Esophagus squamous epithelium (tissue), 5 donors: ENCODE measurements around the gene FRS3. TPM values are rescaled to one million over a fixed set of nuclear protein-coding genes. Genes with fewer than 3 reads are reported as not detected.

Experiments used
- DNase-seq: peaks from one replicate; lab custom pipeline; 2025; lab: John Stamatoyannopoulos, UW
- H3K27ac ChIP-seq, 4 donors: fragments of 200-600 bp; sonication (generic); one replicate each; pipeline ENCODE4 v1.5.1; 2016 to 2019; ENCODE audit warnings: mild to moderate bottlenecking in 1 of 4
- H3K27me3 ChIP-seq, 4 donors: fragments of 200-600 bp; sonication (generic); 1 replicate in 3 of 4; 2 replicates in 1 of 4; pipeline versions ENCODE4 v1.5.1 to v1.6.0; 2017 to 2021; ENCODE audit warnings: antibody characterized with exemption in 1 of 4
- H3K36me3 ChIP-seq, 3 donors: fragments of 200-600 bp; sonication (generic); one replicate each; pipeline ENCODE4 v1.5.1; 2016 to 2019
- H3K4me1 ChIP-seq, 3 donors: fragments of 200-600 bp; sonication (generic); one replicate each; pipeline ENCODE4 v1.5.1; 2017 to 2019
- H3K4me3 ChIP-seq, 4 donors: fragments of 200-600 bp; sonication (generic); 1 replicate in 3 of 4; 2 replicates in 1 of 4; pipeline ENCODE4 v1.5.1; 2016 to 2019; ENCODE audit warnings: mild to moderate bottlenecking in 2 of 4, moderate library complexity in 1 of 4
- H3K9me3 ChIP-seq, 3 donors: fragments of 200-600 bp; sonication (generic); one replicate each; pipeline ENCODE4 v1.5.1; 2016 to 2019
- POLR2A ChIP-seq, 4 donors: fragments of 450-650 bp; IDR thresholded peaks; one replicate each; pipeline ENCODE4 v1.6.1; 2017; ENCODE audit warnings: antibody characterized with exemption in 4 of 4, mild to moderate bottlenecking in 4 of 4, moderate library complexity in 3 of 4
- WGBS, 2 donors: methylation state at CpG; one replicate each; pipeline ENCODE4 v1.1.5; 2018; 5-methylcytosine and 5-hydroxymethylcytosine counted together
- intact Hi-C: fragments of 100-400 bp; cut with DNase I; formaldehyde crosslinking; loops from one replicate; pipeline ENCODE4 v1.15.0; 2022
- total RNA-seq, 4 donors: library from RNA; depleted of rRNA; stranded (reverse); fragments of >200 nt; gene quantifications; one replicate each; pipeline ENCODE4 v1.1.0, GENCODE V29; 2016
- TF ChIP-seq, protein P1 (sequence below), 6 experiments: fragments of 450-650 bp in 4 of 6; fragments of 200-600 bp in 2 of 6; sonication (generic) in 2 of 6; IDR thresholded peaks; one replicate each; pipeline ENCODE4 v1.5.1; 2016 to 2019; ENCODE audit warnings: antibody characterized with exemption in 6 of 6, mild to moderate bottlenecking in 4 of 6, moderate library complexity in 4 of 6
- donor health status: DM: yes; HTN: yes; CAD: no.

The FRS3 gene
- total RNA-seq, 4 donors from 2014 or later, result 0.31 to 5.5 (median 1.5) TPM

DNA sequence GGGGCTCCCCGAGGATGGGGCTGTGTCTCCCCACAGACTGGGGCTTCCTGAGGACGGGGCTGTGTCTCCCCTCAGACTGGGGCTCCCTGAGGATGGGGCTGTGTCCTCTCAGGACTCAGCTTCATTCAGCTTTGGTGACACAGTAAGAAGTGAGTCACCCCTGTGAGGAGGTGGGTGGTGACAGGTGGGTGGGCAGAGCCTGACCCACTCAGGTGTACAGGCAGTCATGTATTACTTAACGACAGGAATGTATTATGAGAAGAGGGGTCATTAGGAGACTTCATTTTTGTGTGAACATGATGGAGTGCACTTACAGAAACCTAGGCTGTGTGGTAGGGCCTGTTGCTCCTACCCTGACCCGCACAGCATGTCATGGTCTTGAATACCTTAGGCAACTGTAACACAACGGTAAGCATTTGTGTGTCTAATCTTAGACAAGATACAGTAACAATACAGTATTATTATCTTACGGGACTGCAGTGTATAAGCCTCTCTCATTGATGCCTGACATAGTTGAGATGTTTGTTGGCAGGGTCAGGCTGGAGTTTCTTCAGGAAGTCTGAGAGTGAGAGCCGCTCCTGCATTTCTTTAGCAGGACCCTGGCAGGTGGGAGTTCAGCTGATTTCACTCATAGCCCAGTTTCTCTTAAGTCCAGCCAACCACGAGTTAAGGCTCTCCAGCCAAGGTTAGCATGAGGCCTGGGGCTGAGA is 21.6 kb downstream of the FRS3 start:
- no peak overlapping the region for H3K4me3 ChIP-seq
- H3K9me3 ChIP-seq, result no peaks in the 10 kb centered on the region
- WGBS, 2 donors, result 71 to 73% methylated on average over 6 of the region's 8 CpGs
- intact Hi-C loops, result no loop called here
- H3K4me1 ChIP-seq, result no peaks in the 10 kb centered on the region
- no peaks in the 10 kb centered on the region for H3K36me3 ChIP-seq
- DNase-seq, result no peak
- H3K27me3 ChIP-seq, result no peaks in the 10 kb centered on the region
- H3K27ac ChIP-seq, result no peak overlapping the region
- TF ChIP-seq POLR2A (IDR thresholded peaks at IDR 0.05), result no peak
- TF ChIP-seq, protein P1, sequence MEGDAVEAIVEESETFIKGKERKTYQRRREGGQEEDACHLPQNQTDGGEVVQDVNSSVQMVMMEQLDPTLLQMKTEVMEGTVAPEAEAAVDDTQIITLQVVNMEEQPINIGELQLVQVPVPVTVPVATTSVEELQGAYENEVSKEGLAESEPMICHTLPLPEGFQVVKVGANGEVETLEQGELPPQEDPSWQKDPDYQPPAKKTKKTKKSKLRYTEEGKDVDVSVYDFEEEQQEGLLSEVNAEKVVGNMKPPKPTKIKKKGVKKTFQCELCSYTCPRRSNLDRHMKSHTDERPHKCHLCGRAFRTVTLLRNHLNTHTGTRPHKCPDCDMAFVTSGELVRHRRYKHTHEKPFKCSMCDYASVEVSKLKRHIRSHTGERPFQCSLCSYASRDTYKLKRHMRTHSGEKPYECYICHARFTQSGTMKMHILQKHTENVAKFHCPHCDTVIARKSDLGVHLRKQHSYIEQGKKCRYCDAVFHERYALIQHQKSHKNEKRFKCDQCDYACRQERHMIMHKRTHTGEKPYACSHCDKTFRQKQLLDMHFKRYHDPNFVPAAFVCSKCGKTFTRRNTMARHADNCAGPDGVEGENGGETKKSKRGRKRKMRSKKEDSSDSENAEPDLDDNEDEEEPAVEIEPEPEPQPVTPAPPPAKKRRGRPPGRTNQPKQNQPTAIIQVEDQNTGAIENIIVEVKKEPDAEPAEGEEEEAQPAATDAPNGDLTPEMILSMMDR (IDR thresholded peaks at IDR 0.05), result no peak

DNA sequence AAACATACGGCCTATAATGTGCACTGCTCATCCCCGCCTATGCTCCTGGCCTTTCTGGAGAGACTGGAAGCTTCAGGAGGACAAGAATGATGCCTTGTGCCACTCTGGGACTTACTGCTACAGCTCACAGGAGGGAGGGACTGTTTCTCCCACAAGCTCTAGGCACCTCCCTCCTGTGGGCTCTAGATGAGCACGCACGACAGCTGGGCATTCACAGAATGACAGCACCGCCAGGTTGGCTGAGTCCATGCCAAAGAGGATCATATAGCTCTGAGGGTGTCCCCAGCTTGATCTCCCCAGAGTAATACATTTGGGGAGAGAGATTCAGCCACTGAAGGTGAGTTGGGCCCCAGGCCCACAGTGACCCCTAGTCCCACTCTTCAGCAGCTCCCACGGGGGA is 22.4 kb downstream of the FRS3 start:
- H3K9me3 ChIP-seq, result no peaks in the 10 kb centered on the region
- H3K36me3 ChIP-seq, result no peaks in the 10 kb centered on the region
- no peak for DNase-seq
- no peaks in the 10 kb centered on the region for H3K27me3 ChIP-seq
- 75 to 88% methylated on average over 1 of the region's 6 CpGs for WGBS, 2 donors
- no peak for TF ChIP-seq POLR2A (IDR thresholded peaks at IDR 0.05)
- TF ChIP-seq, protein P1 (IDR thresholded peaks at IDR 0.05), result no peak
- no peaks in the 10 kb centered on the region for H3K4me1 ChIP-seq
- no peak overlapping the region for H3K27ac ChIP-seq
- intact Hi-C loops, result no loop called here
- H3K4me3 ChIP-seq, result no peak overlapping the region

DNA sequence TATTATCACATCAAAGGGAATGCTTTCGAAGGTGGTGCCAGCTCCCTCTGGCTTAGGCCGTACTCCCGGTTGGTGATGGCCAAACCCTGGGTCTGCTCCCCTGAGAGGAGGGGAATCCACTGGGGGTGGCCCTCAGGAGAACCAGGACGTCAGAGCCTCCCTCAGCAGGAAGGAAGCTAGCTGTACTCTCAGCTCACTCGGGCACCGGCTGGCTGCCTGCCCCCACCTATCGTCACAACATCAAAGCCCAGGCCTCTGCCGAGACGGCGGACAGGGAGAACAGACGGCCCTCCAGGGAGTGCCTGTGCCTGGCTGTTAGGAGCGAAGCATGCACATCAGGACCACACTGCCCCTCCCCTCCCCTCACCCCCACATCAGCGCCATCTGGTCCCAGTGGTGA is 23.3 kb downstream of the FRS3 start:
- no peak for DNase-seq
- H3K4me1 ChIP-seq, result no peaks in the 10 kb centered on the region
- no peaks in the 10 kb centered on the region for H3K27me3 ChIP-seq
- 69 to 74% methylated on average over 3 to 10 of the region's 13 CpGs for WGBS, 2 donors
- intact Hi-C loops, result no loop called here
- H3K9me3 ChIP-seq, result no peaks in the 10 kb centered on the region
- no peak overlapping the region for H3K27ac ChIP-seq
- H3K36me3 ChIP-seq, result no peaks in the 10 kb centered on the region
- TF ChIP-seq, protein P1 (IDR thresholded peaks at IDR 0.05), result no peak
- TF ChIP-seq POLR2A (IDR thresholded peaks at IDR 0.05), result no peak
- H3K4me3 ChIP-seq, result no peak overlapping the region

DNA sequence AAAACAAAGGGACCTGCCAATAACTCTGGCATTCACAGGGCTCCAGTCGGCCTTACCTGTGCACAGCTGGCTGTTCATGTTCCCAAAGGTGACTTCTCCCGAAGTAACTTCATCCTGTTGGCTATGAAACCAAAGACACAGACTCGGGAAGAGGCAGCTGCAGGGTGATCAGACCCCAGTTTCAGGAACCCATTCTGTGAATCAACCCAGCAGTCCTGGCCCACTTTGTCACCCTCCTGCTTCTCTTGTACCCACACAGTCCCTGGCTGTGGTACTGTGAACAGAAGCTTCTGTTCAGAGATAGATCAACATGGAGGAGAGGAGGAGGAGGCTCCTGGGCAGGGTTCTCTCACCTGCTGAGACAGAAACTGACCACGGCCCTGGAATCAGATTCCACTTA is 23.8 kb downstream of the FRS3 start:
- Histone ChIP-seq H3K4me1 (no peaks in the 10 kb centered on the region), H3K27me3 (no peaks in the 10 kb centered on the region), H3K36me3 (no peaks in the 10 kb centered on the region), H3K9me3 (no peaks in the 10 kb centered on the region), H3K27ac (no peak overlapping the region), H3K4me3 (no peak overlapping the region)
- intact Hi-C loops, result no loop called here
- DNase-seq, result no peak
- WGBS, 2 donors, result 55 to 89% methylated on average over 2 to 4 of the region's 4 CpGs
- TF ChIP-seq POLR2A (IDR thresholded peaks at IDR 0.05), result no peak
- TF ChIP-seq, protein P1 (IDR thresholded peaks at IDR 0.05), result no peak

DNA sequence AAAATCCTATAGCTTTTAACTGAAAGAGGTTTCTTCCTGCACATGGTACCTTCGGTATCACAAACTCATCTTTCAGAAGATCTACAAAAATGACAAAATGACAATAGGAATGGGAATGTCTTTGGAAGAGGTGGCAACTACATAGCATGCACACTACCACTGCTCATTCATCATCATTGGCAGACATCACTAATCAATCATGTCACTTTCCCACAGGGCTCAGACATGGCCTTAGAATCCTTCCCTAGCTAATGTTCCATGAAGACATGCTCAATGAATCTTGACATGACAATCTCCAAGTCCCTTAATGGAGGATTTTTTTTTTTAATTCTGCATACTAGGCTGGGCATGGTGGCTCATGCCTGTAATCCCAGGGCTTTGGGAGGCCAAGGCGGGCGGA is 29.3 kb downstream of the FRS3 start:
- Histone ChIP-seq H3K9me3 (no peaks in the 10 kb centered on the region), H3K27ac (no peak overlapping the region), H3K27me3 (no peaks in the 10 kb centered on the region), H3K4me3 (no peak overlapping the region), H3K36me3 (no peaks in the 10 kb centered on the region), H3K4me1 (no peaks in the 10 kb centered on the region)
- no peak for DNase-seq
- TF ChIP-seq, protein P1 (IDR thresholded peaks at IDR 0.05), result no peak
- TF ChIP-seq POLR2A (IDR thresholded peaks at IDR 0.05), result no peak
- 89% methylated on average over 1 of the region's 3 CpGs for WGBS, 2 donors
- intact Hi-C loops, result no loop called here
